ENCODE results near the gene MAPK1.
A peak's percentile ranks its signal among the peaks of the same experiment; 100 is the strongest.
"Not testable (repeated sequence)": the region's sequence is repeated elsewhere in the genome, so short reads cannot be mapped to it uniquely, and the experiment has no call there.

MAPK1 gene

GRCh38 chr22:21881841-21882753, 14.7 kb upstream of the MAPK1 start:
- no peak for DNase-seq (ENCODE audit: low spot score)

DNA sequence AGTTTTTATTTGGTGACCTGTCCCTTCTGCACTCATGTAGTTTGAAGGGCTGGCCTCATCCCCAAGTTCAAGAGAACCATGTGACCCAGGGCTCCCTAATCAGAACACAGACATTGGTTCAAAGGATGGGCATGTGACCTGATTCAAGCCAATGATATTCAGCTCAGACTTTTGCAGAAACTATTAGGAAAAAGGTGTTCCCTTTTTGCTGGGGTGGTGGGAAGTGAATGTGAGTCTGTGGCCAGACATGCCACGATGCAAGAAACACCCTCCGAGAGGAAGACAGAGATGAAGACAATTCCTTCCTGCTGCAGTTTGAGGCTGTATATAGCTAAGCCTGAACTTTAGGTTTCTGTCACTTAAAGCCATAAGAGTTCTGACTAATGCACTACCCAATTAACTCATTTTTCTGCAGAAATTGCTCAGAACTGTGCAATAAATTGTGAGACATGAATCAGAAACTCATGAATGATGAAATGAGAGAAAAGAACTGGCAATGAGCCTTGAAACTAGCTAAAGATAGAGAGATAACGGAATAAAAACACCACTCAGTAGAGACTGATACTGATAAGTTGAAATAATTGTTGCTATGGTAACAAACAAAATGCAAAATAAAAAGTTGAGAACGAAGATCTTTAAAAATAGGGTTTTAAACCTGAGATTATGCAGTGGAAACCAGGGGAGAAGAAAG, 9.2 kb upstream of the MAPK1 start:
- DNase-seq (ENCODE audit: low spot score) = no peak

GRCh38 chr22:21874953-21875352, 7.5 kb upstream of the MAPK1 start:
- DNase-seq (ENCODE audit: low spot score) = not testable (repeated sequence)

GRCh38 chr22:21873619-21874018, 6.2 kb upstream of the MAPK1 start:
- DNase-seq (ENCODE audit: low spot score) = no peak

DNA sequence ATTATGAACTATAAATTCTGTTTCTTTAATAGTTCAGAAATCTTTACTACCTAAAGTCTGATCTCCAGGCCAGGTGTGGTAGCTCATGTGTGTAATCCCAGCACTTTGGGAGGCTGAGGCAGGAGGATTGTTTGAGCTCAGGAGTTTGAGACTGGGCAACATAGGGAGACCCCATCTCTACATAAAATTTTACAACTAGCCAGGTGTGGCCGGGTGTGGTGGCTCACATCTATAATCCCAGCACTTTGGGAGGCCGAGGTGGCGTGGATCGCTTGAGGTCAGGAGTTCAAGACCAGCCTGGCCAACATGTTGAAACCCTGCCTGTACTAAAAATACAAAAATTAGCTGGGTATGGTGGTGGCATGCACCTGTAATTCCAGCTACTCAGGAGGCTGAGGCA, 5.3 kb upstream of the MAPK1 start:
- not testable (repeated sequence) for DNase-seq (ENCODE audit: low spot score)

- no peak for DNase-seq (ENCODE audit: low spot score)
These were observed 1.2 kb upstream of the MAPK1 start for GRCh38 chr22:21868651-21869050.

GRCh38 chr22:21866833-21867527, 465 bp downstream of the MAPK1 start:
- no peak for DNase-seq (ENCODE audit: low spot score)

DNA sequence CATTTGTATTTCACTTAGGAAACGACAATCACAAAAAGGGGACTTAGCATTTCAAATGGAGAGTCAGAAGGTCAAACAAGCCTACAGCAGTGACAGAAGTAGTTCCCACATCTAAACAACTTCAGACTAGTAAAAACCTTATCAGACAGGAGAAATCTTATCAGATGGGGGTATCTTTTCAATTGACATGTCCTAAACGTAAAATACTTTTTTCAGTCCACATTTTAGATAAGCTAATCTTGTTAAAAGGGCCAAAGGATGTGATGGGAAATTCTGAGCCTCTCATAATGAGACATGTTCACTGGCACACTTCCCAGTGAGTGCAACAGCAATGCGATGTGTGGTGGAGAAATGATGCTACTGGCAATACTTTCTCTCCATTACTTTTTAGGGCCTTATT, 2.4 kb downstream of the MAPK1 start:
- peak; percentile 68 for DNase-seq (ENCODE audit: low spot score)

DNA sequence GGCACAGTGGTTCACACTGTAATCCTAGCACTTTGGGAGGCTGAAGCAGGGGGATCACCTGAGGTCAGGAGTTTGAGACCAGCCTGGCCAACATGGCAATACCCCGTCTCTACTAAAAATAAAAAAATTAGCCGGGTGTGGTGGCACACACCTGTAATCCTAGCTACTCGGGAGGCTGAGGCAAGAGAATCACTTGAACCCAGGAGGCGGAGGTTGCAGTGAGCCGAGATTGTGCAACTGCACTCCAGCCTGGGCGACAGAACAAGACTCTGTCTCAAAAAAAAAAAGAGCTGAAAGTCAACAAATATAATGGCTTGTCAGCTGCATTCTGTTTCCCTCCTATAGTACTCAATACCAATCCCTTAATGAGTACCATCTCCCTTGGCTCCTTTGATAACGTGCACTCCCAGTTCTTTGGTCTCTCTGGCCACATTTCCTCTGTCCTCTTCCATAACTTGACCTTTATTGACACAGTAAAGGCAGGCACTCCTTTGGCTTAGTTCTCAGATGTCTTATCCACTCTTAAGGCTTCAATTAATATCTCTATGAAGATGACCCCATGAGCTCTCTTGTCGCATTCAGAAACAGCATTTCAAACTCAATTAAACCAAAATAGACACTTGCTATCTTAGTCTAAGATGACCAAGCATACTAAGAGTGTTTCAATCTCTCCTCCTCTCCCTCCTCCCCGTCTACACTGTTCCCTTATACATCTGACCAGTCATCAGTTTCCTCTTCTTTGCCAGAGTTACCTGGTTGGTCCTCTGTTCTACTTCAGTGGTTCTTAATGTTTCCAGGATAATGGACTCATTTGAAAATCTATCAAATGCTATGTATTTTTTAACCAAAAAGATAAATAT, 4.8 kb downstream of the MAPK1 start:
- no peak for DNase-seq (ENCODE audit: low spot score)

GRCh38 chr22:21861851-21862250, 5.6 kb downstream of the MAPK1 start:
- DNase-seq (ENCODE audit: low spot score) = no peak

DNA sequence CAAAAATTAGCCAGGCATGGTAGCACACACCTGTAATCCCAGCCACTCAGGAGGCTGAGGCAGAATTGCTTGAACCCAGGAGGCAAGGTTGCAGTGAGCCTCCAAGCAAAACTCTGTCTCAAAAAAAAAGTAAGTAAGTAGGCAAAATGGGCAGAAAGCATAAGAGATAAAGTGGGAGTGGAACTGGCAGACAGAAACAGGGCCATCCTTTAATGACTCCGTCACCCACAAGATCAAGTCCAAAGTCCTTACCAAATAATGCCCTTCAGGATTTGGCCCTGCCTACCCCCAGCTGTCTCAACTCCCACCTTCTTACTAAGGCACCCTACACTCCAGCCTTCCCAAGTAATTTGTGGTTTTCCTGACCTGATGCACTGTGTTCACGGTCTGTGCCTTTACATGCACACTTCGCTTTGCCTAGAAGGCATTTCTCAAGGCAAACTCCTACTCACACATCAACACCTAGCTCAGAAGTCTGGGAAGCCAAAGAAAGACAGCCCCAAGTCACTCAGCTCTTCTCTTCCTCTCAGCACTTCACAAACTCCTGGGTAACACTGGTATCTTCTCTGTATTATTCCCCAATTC, 6.1 kb downstream of the MAPK1 start:
- no peak for DNase-seq (ENCODE audit: low spot score)

DNA sequence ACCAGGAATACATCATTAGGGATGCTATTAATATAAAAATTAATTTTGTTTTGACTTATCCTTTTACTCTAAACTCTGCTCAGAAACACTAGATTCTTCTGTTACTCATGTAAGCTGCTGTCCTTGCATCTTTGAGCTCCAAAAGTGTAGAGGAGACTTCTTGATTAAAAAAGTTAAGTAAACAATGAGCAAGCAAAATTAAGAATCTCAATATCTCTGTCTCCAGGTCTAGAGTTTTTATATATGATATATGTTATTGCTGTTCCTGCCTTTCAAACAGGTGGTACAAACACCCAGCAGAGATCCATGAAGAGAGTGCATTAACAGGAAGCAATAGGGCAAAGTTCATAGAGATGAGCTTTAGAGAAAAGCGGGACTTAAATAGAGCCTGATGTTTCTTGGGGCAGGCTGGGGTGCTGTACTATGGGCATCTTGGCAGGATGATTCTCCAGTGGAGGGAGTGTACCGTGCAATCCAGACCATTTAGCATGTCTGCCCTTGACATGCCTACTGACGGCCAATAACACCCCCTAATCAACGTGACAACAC, 6.9 kb downstream of the MAPK1 start:
- DNase-seq (ENCODE audit: low spot score) = no peak

DNA sequence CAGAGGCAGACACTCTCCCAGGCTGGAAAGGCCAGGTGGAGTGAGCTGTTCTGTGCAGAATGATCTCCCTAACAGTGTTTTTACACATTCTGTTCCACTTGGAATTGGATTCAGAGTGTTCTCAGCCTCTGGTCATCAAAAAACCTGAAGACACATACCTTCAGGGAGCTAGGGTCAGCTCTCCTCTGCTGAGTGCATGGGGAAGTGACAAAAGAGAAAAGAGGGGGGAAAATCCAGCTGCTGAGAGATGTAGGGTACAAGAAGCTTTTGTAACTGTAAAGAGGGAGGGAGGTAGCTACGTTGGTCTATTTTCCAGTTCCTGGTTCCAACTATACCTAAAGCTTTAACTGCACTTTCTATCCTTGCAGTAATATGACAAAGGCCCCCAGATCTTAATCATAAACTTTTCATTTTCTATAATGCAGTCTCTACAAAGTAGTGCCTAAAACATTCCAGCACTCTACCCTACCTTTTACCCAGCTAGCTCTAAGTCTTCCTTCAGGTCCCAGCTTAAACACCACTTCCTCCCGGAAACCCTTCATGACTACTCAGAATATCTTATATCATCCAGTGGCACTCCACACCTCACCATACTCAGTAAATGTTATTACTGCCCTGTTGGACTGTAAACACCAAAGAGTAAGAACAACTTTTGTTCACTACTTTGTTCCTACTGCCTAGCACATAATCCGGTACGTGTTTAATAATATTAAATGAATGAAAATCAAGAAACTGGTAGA, 9.2 kb downstream of the MAPK1 start:
- no peak for DNase-seq (ENCODE audit: low spot score)

DNA sequence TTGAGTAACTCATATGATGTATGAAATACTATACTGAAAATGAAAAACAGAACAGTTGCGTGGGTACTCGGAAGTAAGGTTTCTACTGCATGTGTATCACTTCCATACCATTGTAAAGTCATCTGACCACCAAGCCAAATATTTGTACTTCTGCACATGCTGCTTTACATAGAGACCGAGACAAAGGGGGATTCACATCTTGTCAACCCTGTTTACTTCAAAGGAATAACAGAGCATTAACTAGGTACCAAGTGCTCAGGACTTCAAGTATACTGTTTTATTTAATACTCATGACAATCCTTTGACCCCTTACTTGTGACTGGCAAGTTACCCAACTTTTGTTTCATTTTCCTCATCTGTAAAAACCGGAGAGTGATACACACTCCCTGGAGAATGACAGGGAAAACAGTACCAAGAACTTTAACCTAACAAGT, 9.9 kb downstream of the MAPK1 start:
- DNase-seq (ENCODE audit: low spot score) = no peak

GRCh38 chr22:21856868-21857267, 10.6 kb downstream of the MAPK1 start:
- no peak for DNase-seq (ENCODE audit: low spot score)

- DNase-seq (ENCODE audit: low spot score) = no peak
These were observed 11.2 kb downstream of the MAPK1 start for GRCh38 chr22:21856197-21856596.

- DNase-seq (ENCODE audit: low spot score) = no peak
These were observed 11.8 kb downstream of the MAPK1 start for GRCh38 chr22:21855676-21856075.

- no peak for DNase-seq (ENCODE audit: low spot score)
These were observed 16.8 kb downstream of the MAPK1 start for GRCh38 chr22:21850660-21851059.

DNA sequence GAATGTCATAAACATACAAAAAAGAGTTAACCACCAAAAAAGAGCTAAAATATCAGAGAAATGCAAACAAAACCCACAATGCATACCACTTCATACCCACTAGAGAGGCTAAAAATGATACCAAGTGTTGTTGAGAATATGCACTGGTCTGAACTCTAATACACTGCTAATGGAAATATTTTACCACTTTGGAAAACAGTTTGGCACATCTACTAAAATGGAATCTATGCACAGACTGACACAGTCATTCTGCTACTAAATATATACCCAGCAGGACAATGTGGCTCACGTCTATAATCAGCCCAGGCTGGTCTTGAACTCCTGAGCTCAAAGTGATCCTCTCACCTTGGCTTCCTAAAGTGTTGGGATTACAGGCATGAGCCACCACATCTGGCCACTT, 18.0 kb downstream of the MAPK1 start:
- no peak for DNase-seq (ENCODE audit: low spot score)

DNA sequence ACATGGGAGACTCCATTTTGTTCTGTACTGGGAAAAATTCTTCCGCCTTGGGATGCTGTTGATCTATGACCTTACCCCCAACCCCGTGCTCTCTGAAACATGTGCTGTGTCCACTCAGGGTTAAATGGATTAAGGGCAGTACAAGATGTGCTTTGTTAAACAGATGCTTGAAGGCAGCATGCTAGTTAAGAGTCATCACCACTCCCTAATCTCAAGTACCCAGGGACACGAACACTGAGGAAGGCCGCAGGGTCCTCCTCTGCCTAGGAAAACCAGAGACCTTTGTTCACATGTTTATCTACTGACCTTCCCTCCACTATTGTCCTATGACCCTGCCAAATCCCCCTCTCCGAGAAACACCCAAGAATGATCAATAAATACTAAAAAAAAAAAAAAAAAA, 19.4 kb downstream of the MAPK1 start:
- not testable (repeated sequence) for DNase-seq (ENCODE audit: low spot score)

All from pons (tissue), 1 donor.